Left ventricle myocardium inferior (tissue), 1 donor: ENCODE measurements around the gene BCAS1. TPM values are rescaled to one million over a fixed set of nuclear protein-coding genes. Genes with fewer than 3 reads are reported as not detected.

ENCODE experiments used
- DNase-seq: peaks from one replicate; pipeline ENCODE4 v3.0.0-alpha.2; 2020
- H3K27ac ChIP-seq: fragments of 200-600 bp; replicated peaks from 2 replicates; pipeline ENCODE4 v1.8.0; 2021
- H3K27me3 ChIP-seq: fragments of 200-600 bp; 2 replicates; pipeline ENCODE4 v1.8.0; 2021; ENCODE audit warnings: low read depth
- H3K36me3 ChIP-seq: fragments of 200-600 bp; 2 replicates; pipeline ENCODE4 v1.8.0; 2021
- H3K4me1 ChIP-seq: fragments of 200-600 bp; 2 replicates; pipeline ENCODE4 v1.8.0; 2021
- H3K4me3 ChIP-seq: fragments of 200-600 bp; 2 replicates; pipeline ENCODE4 v1.8.0; 2021; ENCODE audit warnings: mild to moderate bottlenecking, moderate library complexity
- H3K9me3 ChIP-seq: fragments of 200-600 bp; replicated peaks from 2 replicates; pipeline ENCODE4 v1.8.0; 2021
- intact Hi-C: fragments of 100-400 bp; cut with micrococcal nuclease; formaldehyde crosslinking; loops from one replicate; pipeline ENCODE4 v1.11.0; 2022
- total RNA-seq: library from RNA; stranded (reverse); fragmentation: NEBNext Ultra II Directional; extraction: Animal tissue kit (Norgen Biotek cat#: 25700); gene quantifications from one replicate; pipeline ENCODE4 v1.2.1, GENCODE V29; 2021
- TF ChIP-seq, protein P1 (sequence below): fragments of 200-600 bp; IDR thresholded peaks from 2 replicates; pipeline ENCODE4 v1.8.0; 2021; ENCODE audit warnings: antibody characterized with exemption, mild to moderate bottlenecking, borderline replicate concordance
- donor health status: DM: no; HTN: yes; CAD: no; lungs with severe emphysema.

The BCAS1 gene
- total RNA-seq, 1 donor from 2014 or later = not detected

- TF ChIP-seq, protein P1, sequence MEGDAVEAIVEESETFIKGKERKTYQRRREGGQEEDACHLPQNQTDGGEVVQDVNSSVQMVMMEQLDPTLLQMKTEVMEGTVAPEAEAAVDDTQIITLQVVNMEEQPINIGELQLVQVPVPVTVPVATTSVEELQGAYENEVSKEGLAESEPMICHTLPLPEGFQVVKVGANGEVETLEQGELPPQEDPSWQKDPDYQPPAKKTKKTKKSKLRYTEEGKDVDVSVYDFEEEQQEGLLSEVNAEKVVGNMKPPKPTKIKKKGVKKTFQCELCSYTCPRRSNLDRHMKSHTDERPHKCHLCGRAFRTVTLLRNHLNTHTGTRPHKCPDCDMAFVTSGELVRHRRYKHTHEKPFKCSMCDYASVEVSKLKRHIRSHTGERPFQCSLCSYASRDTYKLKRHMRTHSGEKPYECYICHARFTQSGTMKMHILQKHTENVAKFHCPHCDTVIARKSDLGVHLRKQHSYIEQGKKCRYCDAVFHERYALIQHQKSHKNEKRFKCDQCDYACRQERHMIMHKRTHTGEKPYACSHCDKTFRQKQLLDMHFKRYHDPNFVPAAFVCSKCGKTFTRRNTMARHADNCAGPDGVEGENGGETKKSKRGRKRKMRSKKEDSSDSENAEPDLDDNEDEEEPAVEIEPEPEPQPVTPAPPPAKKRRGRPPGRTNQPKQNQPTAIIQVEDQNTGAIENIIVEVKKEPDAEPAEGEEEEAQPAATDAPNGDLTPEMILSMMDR = no peak
- Histone ChIP-seq H3K4me3 (no peak overlapping the region), H3K27me3 (peaks cover 14% of the 10 kb centered on the region), H3K4me1 (no peaks in the 10 kb centered on the region), H3K9me3 (no peaks in the 10 kb centered on the region), H3K36me3 (no peaks in the 10 kb centered on the region), H3K27ac (no peak overlapping the region)
- no peak for DNase-seq
- intact Hi-C loops = no loop called here
Measured at GRCh38 chr20:54110041-54110440, 39.6 kb upstream of the BCAS1 start.

DNA sequence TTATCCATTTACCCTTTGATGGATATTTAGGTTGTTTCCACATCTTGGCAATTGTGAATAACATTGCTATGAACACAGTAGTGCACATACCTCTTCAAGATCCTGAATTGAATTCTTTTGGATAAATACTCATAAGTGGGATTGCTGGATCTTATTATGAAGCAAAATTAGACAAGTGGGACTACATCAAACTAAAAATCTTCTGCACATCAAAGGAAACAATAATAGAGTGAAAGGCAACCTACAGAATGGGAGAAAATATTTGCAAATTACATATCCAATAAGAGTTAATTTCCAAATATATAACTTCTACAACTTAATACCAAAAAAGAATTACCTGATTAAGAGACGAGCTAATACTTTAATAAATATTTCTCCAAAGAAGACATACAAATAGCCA is 38.4 kb upstream of the BCAS1 start:
- Histone ChIP-seq H3K4me1 (no peaks in the 10 kb centered on the region), H3K4me3 (no peak overlapping the region), H3K9me3 (no peaks in the 10 kb centered on the region), H3K27ac (no peak overlapping the region), H3K27me3 (peaks cover 10% of the 10 kb centered on the region), H3K36me3 (no peaks in the 10 kb centered on the region)
- DNase-seq = no peak
- intact Hi-C loops = no loop called here
- TF ChIP-seq, protein P1 = no peak

DNA sequence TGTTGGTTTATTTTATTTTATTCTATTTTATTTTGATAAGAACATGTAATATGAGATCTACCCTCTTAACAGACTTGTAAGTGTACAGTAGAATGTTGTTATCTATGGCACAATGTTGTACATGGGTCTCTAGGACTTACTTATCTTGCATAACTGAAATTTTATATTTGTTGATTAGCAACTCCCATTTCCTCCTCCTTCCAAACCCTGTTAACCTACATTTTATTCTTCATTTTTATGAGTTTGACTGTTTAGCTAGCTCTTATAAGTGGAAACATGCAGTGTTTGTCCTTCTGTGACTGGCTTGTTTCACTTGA is 37.9 kb upstream of the BCAS1 start:
- TF ChIP-seq, protein P1 = no peak
- Histone ChIP-seq H3K4me3 (no peak overlapping the region), H3K27ac (no peak overlapping the region), H3K9me3 (no peaks in the 10 kb centered on the region), H3K4me1 (no peaks in the 10 kb centered on the region), H3K27me3 (peaks cover 5% of the 10 kb centered on the region), H3K36me3 (no peaks in the 10 kb centered on the region)
- intact Hi-C loops = no loop called here
- no peak for DNase-seq

- DNase-seq = no peak
- Histone ChIP-seq H3K27ac (no peak overlapping the region), H3K36me3 (no peaks in the 10 kb centered on the region), H3K27me3 (no peaks in the 10 kb centered on the region), H3K4me1 (no peaks in the 10 kb centered on the region), H3K9me3 (no peaks in the 10 kb centered on the region), H3K4me3 (no peak overlapping the region)
- intact Hi-C loops = no loop called here
- TF ChIP-seq, protein P1 = no peak
Measured at GRCh38 chr20:54107600-54108325, 37.4 kb upstream of the BCAS1 start.

- intact Hi-C loops = no loop called here
- no peak overlapping the region for H3K4me3 ChIP-seq
Measured at GRCh38 chr20:54107181-54107580, 36.8 kb upstream of the BCAS1 start.

More at GRCh38 chr20:54107181-54107580, 36.8 kb upstream of the BCAS1 start:
- Histone ChIP-seq H3K4me1 (no peaks in the 10 kb centered on the region), H3K27me3 (no peaks in the 10 kb centered on the region), H3K27ac (no peak overlapping the region), H3K9me3 (no peaks in the 10 kb centered on the region), H3K36me3 (no peaks in the 10 kb centered on the region)
- DNase-seq = no peak
- TF ChIP-seq, protein P1 = no peak
